ENCODE results near the gene BMPR1B. TPM values are rescaled to one million over a fixed set of nuclear protein-coding genes. Genes with fewer than 3 reads are reported as not detected.
A peak's percentile ranks its signal among the peaks of the same experiment; 100 is the strongest.

Gene BMPR1B
- total and polyA plus RNA-seq, 2 donors from 2014 or later, result 4.1 to 5.5 TPM

GRCh38 chr4:94880956-94881355 is 123.2 kb downstream of the BMPR1B start:
- H3K27ac ChIP-seq (ENCODE audit: low read depth in 2 of 2, low read length in 2 of 2), result no peak overlapping the region
- no peak for TF ChIP-seq CTCF (IDR thresholded peaks at IDR 0.05; ENCODE audit: borderline replicate concordance, extremely low read depth, insufficient read depth)
- intact Hi-C loops (cut with DNase I), result no loop called here
- DNase-seq (no peak), FAIRE-seq (no peak)
- no peaks in the 10 kb centered on the region for H3K27me3 ChIP-seq (ENCODE audit: control insufficient read depth, insufficient read depth, low read length)
- no peak overlapping the region for H3K4me3 ChIP-seq (ENCODE audit: low read length in 3 of 3)
- H3K36me3 ChIP-seq (ENCODE audit: control insufficient read depth in 2 of 3, insufficient read depth in 3 of 3, low read length in 3 of 3), result no peaks in the 10 kb centered on the region
- no peak overlapping the region for H3K9ac ChIP-seq (ENCODE audit: low read length in 3 of 3)
- no peaks in the 10 kb centered on the region for H3K9me3 ChIP-seq (ENCODE audit: control insufficient read depth in 2 of 3, insufficient read depth in 1 of 3, low read length in 3 of 3)
- H3K4me1 ChIP-seq (ENCODE audit: control insufficient read depth in 2 of 3, insufficient read depth in 2 of 3, low read depth in 1 of 3, low read length in 3 of 3), result no peaks in the 10 kb centered on the region

- FAIRE-seq, result no peak
- no peak overlapping the region for H3K27ac ChIP-seq (ENCODE audit: low read depth in 2 of 2, low read length in 2 of 2)
- DNase-seq, result no peak
- H3K4me3 ChIP-seq (ENCODE audit: low read length in 3 of 3), result no peak overlapping the region
- no peaks in the 10 kb centered on the region for H3K9me3 ChIP-seq (ENCODE audit: control insufficient read depth in 2 of 3, insufficient read depth in 1 of 3, low read length in 3 of 3)
- no peak overlapping the region for H3K9ac ChIP-seq (ENCODE audit: low read length in 3 of 3)
- H3K36me3 ChIP-seq (ENCODE audit: control insufficient read depth in 2 of 3, insufficient read depth in 3 of 3, low read length in 3 of 3), result no peaks in the 10 kb centered on the region
- no peaks in the 10 kb centered on the region for H3K4me1 ChIP-seq (ENCODE audit: control insufficient read depth in 2 of 3, insufficient read depth in 2 of 3, low read depth in 1 of 3, low read length in 3 of 3)
- intact Hi-C loops (cut with DNase I), result no loop called here
- TF ChIP-seq CTCF (IDR thresholded peaks at IDR 0.05; ENCODE audit: borderline replicate concordance, extremely low read depth, insufficient read depth), result no peak
- no peaks in the 10 kb centered on the region for H3K27me3 ChIP-seq (ENCODE audit: control insufficient read depth, insufficient read depth, low read length)
Measured at GRCh38 chr4:94882756-94883155, 125.0 kb downstream of the BMPR1B start.

- Histone ChIP-seq H3K27me3 (ENCODE audit: control insufficient read depth, insufficient read depth, low read length) (no peaks in the 10 kb centered on the region), H3K9ac (ENCODE audit: low read length in 3 of 3) (no peak overlapping the region), H3K27ac (ENCODE audit: low read depth in 2 of 2, low read length in 2 of 2) (no peak overlapping the region), H3K4me1 (ENCODE audit: control insufficient read depth in 2 of 3, insufficient read depth in 2 of 3, low read depth in 1 of 3, low read length in 3 of 3) (no peaks in the 10 kb centered on the region), H3K4me3 (ENCODE audit: low read length in 3 of 3) (no peak overlapping the region), H3K36me3 (ENCODE audit: control insufficient read depth in 2 of 3, insufficient read depth in 3 of 3, low read length in 3 of 3) (no peaks in the 10 kb centered on the region), H3K9me3 (ENCODE audit: control insufficient read depth in 2 of 3, insufficient read depth in 1 of 3, low read length in 3 of 3) (peaks cover 0 to 4% (median 0%) of the 10 kb centered on the region in 3 donors)
- DNase-seq (no peak), FAIRE-seq (no peak)
- intact Hi-C loops (cut with DNase I), result no loop called here
- no peak for TF ChIP-seq CTCF (IDR thresholded peaks at IDR 0.05; ENCODE audit: borderline replicate concordance, extremely low read depth, insufficient read depth)
Measured at GRCh38 chr4:94887027-94887426, 129.3 kb downstream of the BMPR1B start.

- Histone ChIP-seq H3K9ac (ENCODE audit: low read length in 3 of 3) (no peak overlapping the region), H3K4me3 (ENCODE audit: low read length in 3 of 3) (no peak overlapping the region), H3K4me1 (ENCODE audit: control insufficient read depth in 2 of 3, insufficient read depth in 2 of 3, low read depth in 1 of 3, low read length in 3 of 3) (no peaks in the 10 kb centered on the region), H3K9me3 (ENCODE audit: control insufficient read depth in 2 of 3, insufficient read depth in 1 of 3, low read length in 3 of 3) (peaks cover 0 to 4% (median 0%) of the 10 kb centered on the region in 3 donors), H3K36me3 (ENCODE audit: control insufficient read depth in 2 of 3, insufficient read depth in 3 of 3, low read length in 3 of 3) (no peaks in the 10 kb centered on the region), H3K27me3 (ENCODE audit: control insufficient read depth, insufficient read depth, low read length) (no peaks in the 10 kb centered on the region), H3K27ac (ENCODE audit: low read depth in 2 of 2, low read length in 2 of 2) (no peak overlapping the region)
- FAIRE-seq, result no peak
- TF ChIP-seq CTCF (IDR thresholded peaks at IDR 0.05; ENCODE audit: borderline replicate concordance, extremely low read depth, insufficient read depth), result no peak
- intact Hi-C loops (cut with DNase I), result no loop called here
- DNase-seq, result peak in 1 of 5 donors; percentile 13
Measured at GRCh38 chr4:94889523-94889922, 131.8 kb downstream of the BMPR1B start.

Measured in kidney (tissue), 14 donors.